MV-4-11 (cell line): ENCODE results near the gene SNCA.

Source experiments
- DNase-seq: peaks from one replicate; lab custom pipeline; 2025; lab: John Stamatoyannopoulos, UW

The SNCA gene

DNA sequence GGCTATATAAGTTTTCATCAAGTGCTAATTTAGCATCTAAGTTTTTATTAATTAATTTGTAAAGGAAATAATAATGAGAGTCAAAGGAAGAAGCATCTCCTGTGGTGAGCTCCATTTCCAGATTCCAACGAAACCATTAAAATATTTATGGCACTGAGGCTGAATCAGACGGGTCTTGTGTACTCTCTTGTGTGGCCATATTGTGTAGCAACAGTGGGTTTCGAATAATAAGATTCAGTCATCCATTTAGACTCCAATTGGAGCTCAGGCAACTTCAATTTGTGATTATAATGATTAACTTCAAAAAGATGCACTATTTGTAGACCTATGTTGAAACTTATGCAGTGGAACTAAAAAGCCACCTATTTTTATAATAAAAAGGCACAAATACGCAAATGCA is 82.4 kb downstream of the SNCA start:
- no peak for DNase-seq

DNA sequence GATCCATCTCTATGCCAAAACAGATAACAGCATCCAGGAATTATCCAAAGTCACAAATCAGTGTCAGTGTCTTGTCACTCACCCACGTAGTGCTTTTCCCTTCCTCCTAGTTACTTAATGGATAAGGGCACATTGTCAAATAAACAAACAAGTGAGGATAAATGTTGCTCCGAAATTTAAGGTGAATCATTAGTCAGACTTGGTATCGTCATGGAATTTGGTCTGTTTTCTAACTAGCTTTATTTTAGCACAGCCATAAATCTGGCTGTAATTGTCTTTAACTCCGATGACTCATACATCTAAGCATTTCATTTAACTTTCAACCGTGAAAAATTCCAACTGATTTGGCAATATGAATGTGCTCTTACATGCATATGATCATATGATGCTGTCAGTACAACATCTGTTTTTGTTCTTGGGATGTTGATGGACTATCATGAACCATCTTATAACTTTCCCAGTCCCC is 83.3 kb downstream of the SNCA start:
- no peak for DNase-seq

DNA sequence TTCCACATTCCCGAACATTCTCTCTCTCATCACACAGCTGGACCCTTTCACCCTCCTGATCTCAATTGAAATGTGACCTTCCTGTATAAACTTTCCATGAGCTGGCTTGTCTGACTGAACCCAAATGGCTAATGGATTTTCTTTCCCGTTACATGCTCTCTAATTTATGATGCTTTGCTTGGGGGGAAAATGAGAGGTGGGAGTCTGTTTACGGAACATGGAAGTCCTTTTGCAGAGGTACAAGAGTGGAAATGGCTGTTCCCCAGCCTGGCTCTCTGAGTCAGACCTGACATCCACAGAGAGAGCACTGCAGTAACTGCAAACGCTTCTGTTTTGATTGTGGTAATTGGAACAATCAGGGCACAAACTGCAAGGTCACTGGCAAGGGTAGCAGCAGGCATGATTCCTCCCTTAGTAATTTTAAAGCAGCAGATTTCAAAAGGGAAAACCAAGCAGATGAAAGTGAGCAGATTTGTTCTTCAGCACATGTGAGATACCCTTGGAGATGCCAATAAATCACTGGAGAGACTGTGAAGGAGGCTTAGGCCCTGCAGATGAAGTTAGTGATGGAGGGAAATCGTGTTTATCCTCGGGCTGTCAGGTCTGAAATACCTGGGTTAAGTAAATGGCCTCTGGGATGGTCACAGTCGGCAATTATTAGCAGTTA is 83.9 kb downstream of the SNCA start:
- no peak for DNase-seq

DNA sequence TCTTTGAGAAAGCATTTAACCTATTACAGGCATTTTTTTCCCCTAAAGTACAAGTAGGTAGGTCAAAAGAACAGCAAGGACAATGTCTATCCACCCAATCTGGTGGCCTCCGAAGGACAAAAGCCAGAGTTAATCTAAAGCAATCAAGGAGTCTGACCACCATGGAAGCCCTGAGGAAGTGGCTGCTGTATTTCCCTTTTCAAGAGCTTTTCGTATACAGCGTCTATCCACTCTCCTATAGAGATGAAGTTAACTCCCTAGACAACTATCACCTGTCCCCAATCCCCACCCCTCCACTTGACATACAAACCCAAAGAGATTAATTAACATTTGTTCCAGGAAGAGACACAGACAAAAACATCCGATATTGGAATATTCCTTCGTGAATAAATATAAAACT is 85.5 kb downstream of the SNCA start:
- no peak for DNase-seq

DNA sequence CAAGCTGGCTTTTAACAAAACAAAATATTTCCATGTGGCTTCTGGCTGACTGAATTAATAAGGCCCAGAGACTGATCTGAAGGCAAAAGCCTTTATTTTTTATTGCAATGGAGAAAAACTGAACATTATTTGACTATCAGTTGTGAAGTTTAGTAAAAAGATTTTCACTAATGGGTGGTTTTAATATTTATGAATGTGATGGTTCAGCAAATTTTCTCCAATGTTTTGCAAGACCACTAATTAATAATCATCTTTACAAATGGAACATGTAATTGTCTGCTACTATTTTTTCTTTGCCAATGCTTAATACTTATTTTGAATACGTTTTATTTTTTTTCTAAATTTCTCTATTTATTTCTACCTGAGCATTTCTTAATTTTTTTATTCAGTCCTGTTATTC is 90.6 kb downstream of the SNCA start:
- DNase-seq: no peak

DNA sequence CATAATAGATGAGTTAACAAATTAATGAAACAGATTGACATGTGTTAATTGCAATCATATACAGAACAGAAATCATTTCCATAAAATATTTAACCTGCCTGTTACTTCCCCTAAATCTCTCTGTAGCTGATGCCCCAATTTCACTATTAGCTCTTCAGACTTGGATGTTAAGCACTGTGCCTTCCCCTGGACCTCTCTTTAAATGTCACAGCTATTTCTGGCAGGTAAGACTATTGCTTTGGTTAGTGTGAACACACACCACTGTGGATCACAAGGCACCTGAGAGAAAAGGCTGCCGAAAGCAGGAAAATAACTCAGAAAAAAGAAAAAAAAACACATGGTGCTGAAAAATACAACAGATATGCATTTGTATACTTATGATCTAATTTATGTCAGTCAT is 91.3 kb downstream of the SNCA start:
- no peak for DNase-seq

DNA sequence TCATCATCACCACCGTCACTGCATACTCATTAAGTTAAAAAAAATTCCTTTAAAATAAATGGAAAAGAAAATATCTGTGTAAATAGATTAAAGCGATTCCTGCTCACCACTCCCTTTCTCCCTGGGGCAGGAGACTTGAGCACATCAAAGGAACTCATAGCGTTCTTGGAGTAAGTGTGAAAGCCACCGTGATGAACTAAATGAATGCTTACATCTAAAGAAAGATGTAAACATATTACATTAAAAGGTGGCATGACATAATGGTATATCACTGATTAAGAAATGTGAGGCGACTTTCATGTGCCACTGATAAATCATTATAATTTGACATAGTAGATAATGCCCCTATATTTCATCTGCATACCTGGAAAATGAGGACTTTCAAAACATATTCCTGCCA is 92.0 kb downstream of the SNCA start:
- no peak for DNase-seq

DNA sequence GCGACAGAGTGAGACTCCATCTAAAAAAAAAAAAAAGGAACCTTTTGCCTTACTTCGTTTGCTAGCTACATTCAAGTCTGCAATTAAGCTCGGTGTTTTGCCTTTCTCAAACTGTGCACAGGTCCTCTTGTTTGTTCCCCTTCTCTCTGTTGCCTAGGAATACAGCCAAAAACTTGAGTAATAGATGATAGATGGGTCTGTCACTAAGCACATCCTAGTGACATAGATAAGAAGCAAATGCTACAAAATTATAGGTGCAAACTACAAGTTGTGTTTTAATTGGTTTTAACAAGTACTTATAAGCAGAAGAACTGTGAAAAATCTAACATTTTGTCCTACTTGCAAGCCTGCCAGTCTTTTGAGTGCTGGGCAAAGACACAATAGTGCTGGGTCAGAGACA is 95.2 kb downstream of the SNCA start:
- DNase-seq: no peak

DNA sequence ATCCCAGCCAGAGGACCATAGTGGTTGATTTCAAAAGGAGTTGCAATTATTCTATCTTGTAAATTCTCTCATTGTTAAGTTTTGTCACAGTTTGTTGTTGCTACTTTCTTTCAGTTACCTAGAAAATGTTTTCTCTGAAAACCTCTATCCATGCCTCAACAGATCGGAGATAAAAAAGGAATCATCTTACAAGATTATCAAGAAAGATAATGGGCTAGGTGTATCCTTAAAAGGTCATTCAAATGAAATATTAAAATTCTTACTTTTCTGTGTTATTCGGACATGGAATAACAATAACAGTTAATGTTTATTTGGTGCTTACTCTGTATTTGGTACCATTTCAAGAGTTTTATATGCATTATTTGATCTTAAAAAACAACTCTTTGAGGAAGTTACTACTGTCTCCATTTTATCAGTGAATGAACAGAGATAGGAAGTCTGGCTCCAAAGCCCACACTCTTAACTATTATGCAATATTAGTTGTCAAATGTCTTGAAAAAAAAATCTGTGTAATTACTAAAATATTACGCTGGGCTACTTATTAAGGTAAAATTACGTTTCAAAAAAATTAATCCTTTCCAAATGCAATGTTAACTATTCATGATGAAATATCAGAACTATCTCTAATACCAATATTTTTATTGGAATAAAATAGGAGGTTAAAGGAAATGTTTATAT is 97.5 kb downstream of the SNCA start:
- no peak for DNase-seq

DNA sequence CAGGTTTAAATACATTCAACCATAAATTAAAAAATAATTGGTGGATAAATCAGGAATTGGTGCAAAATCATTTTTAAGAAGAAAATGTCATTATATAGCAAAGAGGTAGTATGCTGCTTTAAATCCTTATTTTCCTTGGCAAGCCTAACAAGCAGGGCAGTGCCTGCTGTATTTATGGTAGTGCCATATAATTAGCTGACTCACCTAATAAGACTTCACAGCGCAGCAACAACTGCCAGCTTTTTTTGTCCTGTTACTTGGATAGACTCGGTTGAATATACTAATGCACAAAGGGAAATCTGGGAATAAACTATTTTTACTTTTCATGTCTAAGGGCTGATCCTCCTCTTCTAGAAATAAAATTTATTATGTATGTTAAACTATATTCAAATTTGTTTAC is 99.1 kb downstream of the SNCA start:
- DNase-seq: no peak

DNA sequence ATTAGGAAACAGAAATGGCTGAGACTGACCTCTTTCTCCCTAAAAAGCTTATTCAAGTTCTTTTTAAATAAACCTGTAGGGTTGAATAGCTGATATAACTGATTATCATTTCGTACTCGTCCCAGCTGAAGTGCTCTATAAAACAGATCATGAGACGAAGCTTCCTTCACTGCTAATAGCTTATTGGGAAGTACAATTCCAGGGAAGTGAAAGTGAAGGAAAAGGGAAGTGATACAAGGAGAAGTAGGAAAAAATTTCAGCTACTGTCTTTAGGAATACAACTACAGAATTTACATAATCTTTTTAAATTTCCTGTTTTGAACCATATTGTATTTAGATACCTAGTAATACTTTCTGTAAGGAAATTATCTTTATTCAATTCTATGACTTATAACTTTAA is 103.0 kb downstream of the SNCA start:
- no peak for DNase-seq

DNA sequence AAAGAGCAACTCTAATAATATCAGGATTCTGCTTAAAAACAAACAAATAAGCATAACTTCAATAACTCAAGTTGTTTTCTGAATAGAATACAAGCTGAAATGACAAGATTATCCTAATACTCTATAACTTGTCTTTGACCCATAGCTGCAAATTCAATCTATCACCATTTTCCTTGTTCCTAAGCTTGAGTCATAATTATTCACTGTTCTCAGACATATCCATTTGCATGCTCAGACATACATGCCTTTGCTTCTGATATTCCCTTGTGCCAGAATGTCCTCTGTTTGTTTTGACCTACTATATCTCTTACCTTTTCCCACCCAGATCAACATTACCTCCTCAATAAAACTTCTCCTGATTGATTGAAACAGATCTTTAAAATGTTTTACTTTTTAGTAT is 109.7 kb downstream of the SNCA start:
- DNase-seq: no peak

DNA sequence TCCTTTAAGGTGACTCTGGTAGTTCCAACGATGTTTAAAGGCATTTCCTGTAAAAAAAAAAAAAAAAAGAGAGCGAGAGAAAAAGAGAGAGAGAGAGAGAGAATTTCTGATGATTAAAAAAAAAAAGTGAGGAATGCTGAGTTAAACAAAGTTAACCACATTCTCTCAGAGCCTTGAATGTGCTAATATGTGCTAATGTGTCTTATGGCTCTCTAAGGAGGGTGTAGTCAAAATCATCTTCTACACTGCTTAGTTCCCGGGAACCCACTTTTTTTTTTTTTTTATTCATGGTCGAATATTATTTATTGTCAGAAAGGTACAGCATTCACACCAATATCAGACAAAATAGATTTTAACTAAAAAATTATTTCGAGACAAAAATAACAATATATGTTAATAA is 111.7 kb downstream of the SNCA start:
- no peak for DNase-seq

DNA sequence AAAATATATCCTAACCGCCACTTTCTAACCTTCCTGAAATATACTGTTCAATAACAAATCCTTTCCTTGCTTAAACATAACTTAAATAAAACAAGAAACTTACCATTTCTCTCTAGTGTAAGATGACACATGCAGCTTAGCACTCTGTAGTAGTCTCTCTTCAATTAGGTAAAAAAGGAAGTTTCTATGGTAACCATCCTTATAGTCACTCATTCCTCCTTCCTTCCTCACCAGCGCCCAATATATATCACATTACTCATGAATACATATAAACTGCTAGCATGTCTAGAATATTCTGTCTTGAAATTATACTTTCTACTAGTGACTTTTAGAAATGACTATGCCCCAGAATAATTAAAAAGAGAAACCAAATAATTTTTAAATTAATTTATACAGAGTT is 112.2 kb downstream of the SNCA start:
- DNase-seq: no peak

DNA sequence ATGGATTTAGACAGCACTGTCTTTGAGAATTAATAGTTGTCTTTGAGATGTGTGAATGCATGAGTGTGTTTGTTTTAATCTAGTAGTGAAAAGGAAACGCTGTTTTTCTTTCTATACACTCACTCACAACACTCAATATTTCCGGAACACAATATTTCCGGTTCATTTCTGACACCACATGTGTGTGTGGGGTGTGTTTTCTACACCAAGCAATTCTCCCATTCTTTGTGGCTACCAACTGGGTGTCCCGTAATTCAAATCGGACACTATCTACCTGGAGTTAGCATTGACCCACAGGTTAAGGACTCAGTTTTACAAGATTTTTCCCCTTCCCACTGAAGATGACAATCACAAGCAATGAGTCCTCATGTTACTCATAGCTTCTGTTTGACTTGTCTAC is 113.9 kb downstream of the SNCA start:
- DNase-seq: no peak

DNA sequence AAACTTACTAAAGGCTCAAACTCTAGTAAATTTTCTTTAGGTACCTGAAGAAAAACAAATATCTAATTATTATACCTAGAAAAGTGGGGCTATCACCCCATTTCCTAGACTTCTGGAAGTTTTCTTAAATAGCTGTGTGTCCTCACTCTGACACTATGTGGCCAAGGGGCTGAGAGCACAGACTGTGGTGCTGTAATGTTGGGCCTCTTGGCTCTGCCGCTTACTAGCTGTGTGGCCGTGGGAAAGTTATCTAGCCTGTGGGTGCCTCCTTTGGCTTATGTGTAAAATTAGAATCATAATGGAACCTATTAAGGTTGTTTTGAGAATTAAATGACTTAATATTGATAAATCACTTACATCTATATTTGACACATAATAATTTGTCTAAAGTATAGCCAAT is 114.4 kb downstream of the SNCA start:
- no peak for DNase-seq

DNA sequence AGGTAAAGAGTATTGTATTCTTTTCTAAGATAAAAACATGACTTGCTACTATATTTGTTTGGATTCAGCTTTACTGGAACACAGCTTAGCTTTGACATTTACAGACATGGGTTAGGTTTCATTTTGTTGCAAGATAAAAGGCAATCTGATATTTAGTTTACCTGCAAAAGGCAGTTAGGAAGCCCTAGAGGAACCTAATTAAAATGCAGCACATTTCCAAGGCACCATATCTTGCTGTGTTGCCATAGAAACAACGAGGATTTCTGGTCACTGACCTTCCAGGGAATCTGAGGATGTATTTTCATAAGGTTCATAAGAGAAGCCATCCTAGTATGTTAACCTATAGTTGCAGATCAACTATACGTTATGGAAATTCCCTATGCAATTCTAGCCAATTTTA is 116.0 kb downstream of the SNCA start:
- no peak for DNase-seq

DNA sequence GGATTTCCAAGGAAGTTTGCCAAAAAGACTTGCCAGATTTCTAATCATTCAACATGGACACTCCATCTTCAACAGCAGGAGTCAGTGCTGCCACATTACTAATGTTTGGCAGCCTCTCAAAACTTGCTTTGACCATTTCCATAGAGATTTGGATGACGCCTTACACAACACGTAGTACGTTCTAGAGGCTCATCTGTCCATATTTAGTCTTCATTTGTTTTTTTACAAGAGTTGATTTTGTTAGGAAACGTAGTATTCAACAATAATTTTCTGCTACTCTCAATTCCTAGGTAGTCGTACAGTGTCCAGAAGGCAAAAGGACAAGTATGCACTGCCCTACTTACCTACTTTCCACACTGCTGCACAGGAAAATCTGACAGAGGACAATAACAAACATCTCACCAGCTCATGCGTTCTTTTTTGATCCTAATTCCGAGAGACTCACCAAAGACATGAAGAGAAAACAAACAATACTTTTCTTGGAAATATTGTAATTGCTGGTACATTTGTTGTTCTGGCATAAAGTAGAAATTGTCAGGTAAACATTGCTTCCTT is 117.3 kb downstream of the SNCA start:
- no peak for DNase-seq

DNA sequence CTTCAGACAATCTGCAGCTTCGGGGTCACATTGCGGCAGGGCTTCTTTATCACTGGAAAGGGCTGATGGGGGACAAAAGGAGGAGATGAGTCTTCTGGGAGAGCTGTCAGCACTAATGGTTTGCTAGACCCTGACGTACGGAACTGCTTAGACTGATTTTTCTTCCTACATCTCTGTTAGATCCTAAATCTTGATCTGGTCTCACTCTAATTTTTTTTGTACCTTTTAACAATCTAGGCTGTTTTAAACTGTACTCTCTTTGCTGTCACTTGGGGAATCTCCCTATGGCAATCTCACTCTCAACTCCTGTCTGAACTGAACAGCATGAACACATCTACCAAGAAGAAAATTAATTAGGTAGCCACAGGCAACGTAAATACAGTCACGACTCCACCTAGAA is 120.1 kb downstream of the SNCA start:
- DNase-seq: no peak

DNA sequence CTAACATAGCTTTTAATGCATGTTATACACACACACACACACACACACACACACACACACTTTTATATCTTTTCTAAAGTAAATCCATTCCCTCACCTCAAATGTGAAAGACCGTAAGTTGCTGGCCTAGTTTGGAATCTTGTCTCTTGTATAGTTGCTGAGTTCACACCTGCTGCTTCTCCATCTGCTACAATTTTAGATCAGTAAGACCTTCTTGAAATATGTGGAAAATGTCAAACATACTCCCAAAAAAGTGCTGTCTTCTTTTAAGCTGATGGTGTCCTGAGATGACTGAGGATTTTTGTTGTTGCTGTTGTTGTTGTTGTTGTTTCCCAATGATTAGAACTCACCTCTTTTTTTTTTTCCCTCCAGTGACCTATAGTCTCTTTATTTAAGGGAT is 121.3 kb downstream of the SNCA start:
- no peak for DNase-seq

DNA sequence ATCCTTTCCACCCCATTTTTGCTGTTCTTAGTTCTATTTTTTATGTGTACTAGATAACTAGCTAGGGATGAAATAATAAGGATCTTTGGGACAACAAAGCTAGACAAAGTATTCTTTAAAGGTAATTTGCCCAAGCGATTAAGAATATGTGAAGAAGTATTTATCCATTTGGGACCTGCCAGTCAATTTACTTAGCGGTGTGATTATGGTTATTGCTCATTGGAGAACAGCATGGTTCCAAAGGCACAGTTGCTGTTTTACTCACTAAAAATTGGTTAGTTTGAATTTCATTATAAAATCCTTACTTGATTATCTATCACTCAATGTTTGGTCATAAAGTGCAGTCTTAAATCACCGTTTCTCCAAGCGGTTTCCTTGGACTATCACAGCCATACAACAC is 124.1 kb downstream of the SNCA start:
- no peak for DNase-seq

DNA sequence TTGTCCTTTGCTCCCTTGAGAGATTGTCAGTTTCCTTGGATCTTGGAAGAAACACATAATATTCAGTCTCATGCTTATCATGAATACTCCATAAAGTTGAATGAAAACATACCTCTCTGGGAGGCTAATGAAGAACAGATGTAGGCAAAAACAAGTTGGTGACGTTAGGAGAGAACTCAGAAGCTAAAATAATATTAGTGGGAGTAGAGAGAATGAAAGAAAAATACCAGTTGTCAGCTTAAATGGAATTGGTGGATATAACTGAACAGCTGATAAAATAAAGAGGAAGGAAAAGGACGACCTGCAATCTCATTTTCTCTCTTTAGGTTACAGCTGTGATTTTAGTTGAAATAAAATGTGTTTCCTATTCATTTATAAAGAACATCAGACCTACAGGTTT is 124.8 kb downstream of the SNCA start:
- DNase-seq: no peak

DNA sequence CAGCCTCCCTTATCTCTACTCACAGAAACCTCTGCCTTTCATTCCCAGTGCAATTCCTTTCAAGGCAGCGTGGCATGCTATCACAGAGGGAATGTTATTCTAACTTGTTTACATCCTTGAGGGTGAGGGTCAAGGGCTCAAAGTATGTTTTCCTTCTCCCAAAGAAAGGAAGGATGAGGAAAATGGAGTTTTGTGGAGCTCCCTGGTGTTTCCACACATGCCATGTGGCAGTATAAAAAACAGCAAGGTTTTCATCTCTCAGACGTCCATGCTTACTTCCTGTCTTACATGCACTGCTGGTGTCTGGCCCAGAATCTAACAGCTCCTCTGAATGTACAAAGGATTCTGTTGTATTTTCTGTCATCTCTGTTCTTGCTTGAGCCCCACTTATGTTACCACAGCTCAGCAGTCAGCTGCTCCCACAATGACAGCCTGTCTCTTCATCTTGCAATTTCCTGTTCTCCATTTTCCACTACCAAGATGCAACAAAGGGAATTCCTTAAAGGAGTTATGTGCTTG is 128.0 kb downstream of the SNCA start:
- no peak for DNase-seq

DNA sequence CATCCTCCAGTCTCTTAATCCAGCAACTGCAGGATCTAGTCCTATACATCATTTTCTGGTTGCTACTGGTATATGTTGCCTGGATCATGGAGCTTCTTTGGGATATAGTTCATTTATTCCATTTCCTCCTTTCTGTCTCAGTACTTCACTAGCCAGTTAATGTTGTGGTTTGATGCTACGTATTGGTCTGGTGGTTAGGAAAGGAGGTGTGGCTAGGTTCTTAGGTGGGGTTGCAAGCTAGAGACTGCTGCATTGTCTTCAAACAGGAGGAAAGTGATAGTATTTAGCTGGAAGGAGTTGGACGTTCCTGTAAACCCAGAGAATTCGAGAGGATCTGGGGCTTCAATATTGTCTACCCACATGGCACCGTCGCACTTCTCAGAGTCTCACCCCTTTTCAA is 129.5 kb downstream of the SNCA start:
- DNase-seq: no peak
